Testis (tissue), 3 donors: ENCODE results near the gene AOAH. TPM values are rescaled to one million over a fixed set of nuclear protein-coding genes. Genes with fewer than 3 reads are reported as not detected.
"Not testable (repeated sequence)": the region's sequence is repeated elsewhere in the genome, so short reads cannot be mapped to it uniquely, and the experiment has no call there.

ENCODE experiments used
- DNase-seq: peaks from one replicate; pipeline ENCODE4 v3.0.0-alpha.2; 2019
- H3K27ac ChIP-seq, 2 donors: fragments of 200-600 bp; sonication (generic); one replicate each; pipeline ENCODE4 v1.5.1; 2019
- H3K27me3 ChIP-seq: fragments of 200-600 bp; sonication (generic); one replicate; pipeline ENCODE4 v1.5.1; 2019
- H3K36me3 ChIP-seq: fragments of 200-600 bp; sonication (generic); one replicate; pipeline ENCODE4 v1.5.1; 2017; ENCODE audit warnings: low read depth; ENCODE audit errors: missing control alignments
- H3K4me1 ChIP-seq: fragments of 200-600 bp; sonication (generic); one replicate; pipeline ENCODE4 v1.5.1; 2019
- H3K4me3 ChIP-seq, 2 donors: fragments of 200-600 bp; sonication (generic); one replicate each; pipeline ENCODE4 v1.5.1; 2017 to 2019
- H3K9me3 ChIP-seq: fragments of 200-600 bp; sonication (generic); one replicate; pipeline ENCODE4 v1.5.1; 2017
- CTCF ChIP-seq, 3 experiments: fragments of 450-650 bp in 2 of 3; fragments of 200-600 bp in 1 of 3; sonication (generic) in 1 of 3; IDR thresholded peaks; one replicate each; pipeline ENCODE4 v1.5.1; 2016 to 2019; ENCODE audit warnings: antibody characterized with exemption in 3 of 3, mild to moderate bottlenecking in 2 of 3, moderate library complexity in 1 of 3
- POLR2A ChIP-seq: fragments of 450-650 bp; IDR thresholded peaks from one replicate; pipeline ENCODE4 v1.6.1; 2017; ENCODE audit warnings: antibody characterized with exemption, mild to moderate bottlenecking, moderate library complexity
- WGBS, 2 donors: methylation state at CpG; one replicate each; pipeline ENCODE4 v1.1.5; 2018; 5-methylcytosine and 5-hydroxymethylcytosine counted together
- intact Hi-C: fragments of 100-400 bp; cut with DNase I; formaldehyde crosslinking; loops from one replicate; pipeline ENCODE4 v1.15.1; 2023; ENCODE audit warnings: low total_unique reads
- polyA plus RNA-seq: library from polyadenylated mRNA; stranded (reverse); fragments of 350-450 nt; fragmentation: Illumina TruSeq; extraction: RNeasy Lipid Tissue Mini Kit (QIAGEN cat#74804); gene quantifications from one replicate; pipeline ENCODE4 v1.2.3, GENCODE V29; 2014; ENCODE audit warnings: low read depth, low replicate concordance; ENCODE audit not compliant: insufficient read depth
- total RNA-seq, 2 donors: library from RNA; depleted of rRNA; stranded (reverse); fragments of >200 nt; gene quantifications; one replicate each; pipeline ENCODE4 v1.2.3, GENCODE V29; 2016

AOAH gene
- total and polyA plus RNA-seq, 3 donors from 2014 or later = 1.7 to 4.6 (median 3.8) TPM

GRCh38 chr7:36507475-36508440 is 216.5 kb downstream of the AOAH start:
- no peak overlapping the region for H3K27ac ChIP-seq
- TF ChIP-seq CTCF (IDR thresholded peaks at IDR 0.05) (no peak), POLR2A (no peak)
- 69 to 82% methylated on average over 9 of the region's 9 CpGs for WGBS, 2 donors

GRCh38 chr7:36506820-36507219 is 217.5 kb downstream of the AOAH start:
- Histone ChIP-seq H3K9me3 (no peaks in the 10 kb centered on the region), H3K27me3 (no peaks in the 10 kb centered on the region), H3K4me1 (no peaks in the 10 kb centered on the region), H3K36me3 (no peaks in the 10 kb centered on the region), H3K27ac (no peak overlapping the region), H3K4me3 (no peak overlapping the region)
- no peak for TF ChIP-seq POLR2A
- TF ChIP-seq CTCF (IDR thresholded peaks at IDR 0.05) = no peak
- intact Hi-C loops = no loop called here
- no peak for DNase-seq
- WGBS, 2 donors = 100% methylated on average over 3 of the region's 3 CpGs

More at GRCh38 chr7:36507475-36508440, 216.5 kb downstream of the AOAH start:
- no peak overlapping the region for H3K4me3 ChIP-seq
- intact Hi-C loops = no loop called here
- H3K4me1 ChIP-seq = no peaks in the 10 kb centered on the region
- no peaks in the 10 kb centered on the region for H3K9me3 ChIP-seq
- DNase-seq = no peak
- no peaks in the 10 kb centered on the region for H3K27me3 ChIP-seq
- H3K36me3 ChIP-seq = no peaks in the 10 kb centered on the region

GRCh38 chr7:36506130-36506798 is 218.0 kb downstream of the AOAH start:
- Histone ChIP-seq H3K36me3 (no peaks in the 10 kb centered on the region), H3K4me3 (no peak overlapping the region), H3K9me3 (no peaks in the 10 kb centered on the region), H3K4me1 (no peaks in the 10 kb centered on the region), H3K27ac (no peak overlapping the region), H3K27me3 (no peaks in the 10 kb centered on the region)
- intact Hi-C loops = no loop called here
- 94 to 99% methylated on average over 6 to 7 of the region's 7 CpGs for WGBS, 2 donors
- DNase-seq = no peak
- TF ChIP-seq CTCF (IDR thresholded peaks at IDR 0.05) (no peak), POLR2A (no peak)

GRCh38 chr7:36504617-36505016 is 219.7 kb downstream of the AOAH start:
- intact Hi-C loops = not testable (repeated sequence)
- WGBS, 2 donors = 75 to 84% methylated on average over 4 to 5 of the region's 5 CpGs

GRCh38 chr7:36504216-36504615 is 220.1 kb downstream of the AOAH start:
- H3K4me3 ChIP-seq, H3K9me3 ChIP-seq, H3K4me1 ChIP-seq, DNase-seq, H3K27ac ChIP-seq, intact Hi-C loops, H3K36me3 ChIP-seq, H3K27me3 ChIP-seq: not testable (repeated sequence)
- 97 to 98% methylated on average over 17 of the region's 17 CpGs for WGBS, 2 donors

More at GRCh38 chr7:36504617-36505016, 219.7 kb downstream of the AOAH start:
- not testable (repeated sequence) for H3K27me3 ChIP-seq, H3K27ac ChIP-seq, H3K9me3 ChIP-seq, H3K4me1 ChIP-seq, H3K4me3 ChIP-seq, DNase-seq, H3K36me3 ChIP-seq
